ENCODE data around the gene SLC6A1. TPM values are rescaled to one million over a fixed set of nuclear protein-coding genes. Genes with fewer than 3 reads are reported as not detected.

Gene SLC6A1
- total RNA-seq, 1 donor from 2014 or later = not detected

Other genes starting within 250 kb of the SLC6A1 start
- gene SLC6A11, start 176.5 kb upstream of the SLC6A1 start, total RNA-seq = not detected in 2 replicates
- gene HRH1, start 161.7 kb downstream of the SLC6A1 start, total RNA-seq = 23.8 and 80.7 TPM in 2 replicates